Mammary epithelial cell (primary cell): Measurements from ENCODE around the gene GEMIN7.

Experiments
- CTCF ChIP-seq, 2 donors: IDR thresholded peaks in 1 of 2; conservative IDR thresholded peaks in 1 of 2; 2 replicates each; pipeline ENCODE4 v1.5.1; 2011 to 2012; ENCODE audit warnings: inconsistent platforms in 2 of 2, low read length in 2 of 2, mild to moderate bottlenecking in 2 of 2, control low read depth in 1 of 2, low read depth in 1 of 2; ENCODE audit not compliant: insufficient read depth in 1 of 2; ENCODE audit errors: extremely low read depth in 1 of 2
- EZH2 ChIP-seq: IDR thresholded peaks from 2 replicates; pipeline ENCODE4 v1.6.1; 2012; ENCODE audit warnings: low read length, inconsistent platforms, borderline replicate concordance

- no peak for TF ChIP-seq CTCF (conservative IDR thresholded peaks at IDR 0.05 in 1 of 2, IDR thresholded peaks at IDR 0.05 in 1 of 2; ENCODE audit: extremely low read depth in 1 of 2, insufficient read depth in 1 of 2, low read depth in 1 of 2, low read length in 2 of 2)
- no peak for TF ChIP-seq EZH2
These were observed 31.8 kb upstream of the GEMIN7 start for GRCh38 chr19:45047188-45047797.
